Left lung (tissue), 10 donors: ENCODE measurements around the gene ASXL2. TPM values are rescaled to one million over a fixed set of nuclear protein-coding genes. Genes with fewer than 3 reads are reported as not detected.

Source experiments
- ATAC-seq: fragments of 200-7000 bp; cut with Tn5 transposase; one replicate; pipeline ENCODE4 v1.9.1; 2020; ENCODE audit warnings: moderate library complexity
- DNase-seq, 4 donors: peaks; one replicate each; pipeline ENCODE4 v3.0.0-alpha.2; 2013 to 2020
- H3K27ac ChIP-seq, 2 donors: fragments of 200-600 bp; sonication (generic) in 1 of 2; one replicate each; pipeline versions ENCODE4 v1.5.0 to v1.8.0; 2020 to 2021
- H3K27me3 ChIP-seq, 2 donors: fragments of 200-600 bp; sonication (generic) in 1 of 2; one replicate each; pipeline versions ENCODE4 v1.5.0 to v1.8.0; 2020 to 2021
- H3K36me3 ChIP-seq, 2 donors: fragments of 200-600 bp; sonication (generic) in 1 of 2; one replicate each; pipeline versions ENCODE4 v1.5.0 to v1.8.0; 2020 to 2021
- H3K4me1 ChIP-seq, 2 donors: fragments of 200-600 bp; one replicate each; pipeline ENCODE4 v1.8.0; 2021
- H3K4me3 ChIP-seq, 2 donors: fragments of 200-600 bp; sonication (generic) in 1 of 2; one replicate each; pipeline versions ENCODE4 v1.5.0 to v1.8.0; 2020 to 2021; ENCODE audit warnings: mild to moderate bottlenecking in 1 of 2
- H3K9me3 ChIP-seq, 2 donors: fragments of 200-600 bp; sonication (generic) in 1 of 2; one replicate each; pipeline versions ENCODE4 v1.5.0 to v1.8.0; 2020 to 2021
- CTCF ChIP-seq, 2 donors: fragments of 200-600 bp; sonication (generic) in 1 of 2; IDR thresholded peaks; one replicate each; pipeline versions ENCODE4 v1.5.0 to v1.8.0; 2021; ENCODE audit warnings: antibody characterized with exemption in 2 of 2
- intact Hi-C, 2 donors: fragments of 100-400 bp; cut with DNase I; formaldehyde crosslinking; loops; one replicate each; pipeline versions ENCODE4 v1.11.2 to v1.14.2; 2022
- polyA plus RNA-seq, 6 donors: library from polyadenylated mRNA; unstranded; fragments of 120-200 nt; gene quantifications; one replicate each; pipeline ENCODE4 v1.2.1, GENCODE V29; 2013; ENCODE audit not compliant: insufficient read length in 6 of 6
- total RNA-seq, 2 donors: library from RNA; stranded (reverse); fragmentation: NEBNext Ultra II Directional; extraction: Animal tissue kit (Norgen Biotek cat#: 25700); gene quantifications; one replicate each; pipeline ENCODE4 v1.2.1, GENCODE V29; 2021
- donor health status: DM: no; HTN: yes; CAD: no.
- donor health status: DM: no; HTN: no; CAD: no.

Gene ASXL2
- total and polyA plus RNA-seq, 8 donors, result 17.7 to 33.4 (median 19.4) TPM

DNA sequence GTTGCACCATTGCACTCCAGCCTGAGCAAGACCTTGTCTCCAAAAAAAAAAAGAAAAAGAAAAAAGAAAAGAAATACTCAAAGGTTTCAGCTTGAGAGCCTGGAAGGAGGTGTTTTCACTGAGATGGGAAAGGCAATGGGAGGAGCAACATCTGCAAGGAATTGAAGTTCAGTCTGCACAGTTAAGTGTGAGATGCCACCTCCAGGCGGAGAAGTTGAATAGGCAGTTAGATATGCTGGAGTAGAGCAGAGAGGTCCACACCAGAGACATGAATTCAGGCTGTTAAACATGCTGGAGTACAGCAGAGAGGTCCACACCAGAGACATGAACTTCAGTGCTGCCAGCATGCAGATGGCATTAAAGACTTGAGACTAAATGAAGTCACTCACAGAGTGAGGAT, 163.5 kb downstream of the ASXL2 start:
- DNase-seq, result no peak
- no peak for ATAC-seq
- intact Hi-C loops, result no loop called here
- Histone ChIP-seq H3K36me3 (no peaks in the 10 kb centered on the region), H3K4me3 (no peak overlapping the region), H3K27ac (no peak overlapping the region), H3K4me1 (peaks cover 0 to 3% of the 10 kb centered on the region in 2 donors), H3K27me3 (peaks cover 0 to 5% of the 10 kb centered on the region in 2 donors), H3K9me3 (no peaks in the 10 kb centered on the region)
- no peak for TF ChIP-seq CTCF (IDR thresholded peaks at IDR 0.05)

DNA sequence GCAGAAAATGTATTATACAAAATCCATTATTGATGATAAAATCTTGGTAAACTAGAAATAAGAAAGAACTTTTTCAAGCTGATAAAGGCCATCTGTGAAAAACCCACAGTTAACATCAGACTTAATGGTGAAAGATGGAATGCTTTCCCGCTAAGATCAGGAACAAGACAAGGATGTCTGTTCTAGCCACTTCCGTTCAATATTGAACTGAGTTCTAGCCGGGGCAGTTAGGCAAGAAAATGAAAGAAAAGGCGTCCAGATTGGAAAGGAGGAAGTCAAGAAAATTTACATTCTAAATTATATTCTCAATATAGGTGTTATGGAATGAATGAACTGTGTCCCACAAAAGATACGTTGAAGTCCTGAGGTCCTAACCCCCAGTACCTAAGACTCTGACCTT, 165.8 kb downstream of the ASXL2 start:
- peaks cover 0 to 5% of the 10 kb centered on the region in 2 donors for H3K27me3 ChIP-seq
- TF ChIP-seq CTCF (IDR thresholded peaks at IDR 0.05), result no peak
- no peak for ATAC-seq
- no peaks in the 10 kb centered on the region for H3K9me3 ChIP-seq
- intact Hi-C loops, result no loop called here
- no peak overlapping the region for H3K27ac ChIP-seq
- no peak overlapping the region for H3K4me3 ChIP-seq
- H3K36me3 ChIP-seq, result no peaks in the 10 kb centered on the region
- peaks cover 0 to 3% of the 10 kb centered on the region in 2 donors for H3K4me1 ChIP-seq
- no peak for DNase-seq

DNA sequence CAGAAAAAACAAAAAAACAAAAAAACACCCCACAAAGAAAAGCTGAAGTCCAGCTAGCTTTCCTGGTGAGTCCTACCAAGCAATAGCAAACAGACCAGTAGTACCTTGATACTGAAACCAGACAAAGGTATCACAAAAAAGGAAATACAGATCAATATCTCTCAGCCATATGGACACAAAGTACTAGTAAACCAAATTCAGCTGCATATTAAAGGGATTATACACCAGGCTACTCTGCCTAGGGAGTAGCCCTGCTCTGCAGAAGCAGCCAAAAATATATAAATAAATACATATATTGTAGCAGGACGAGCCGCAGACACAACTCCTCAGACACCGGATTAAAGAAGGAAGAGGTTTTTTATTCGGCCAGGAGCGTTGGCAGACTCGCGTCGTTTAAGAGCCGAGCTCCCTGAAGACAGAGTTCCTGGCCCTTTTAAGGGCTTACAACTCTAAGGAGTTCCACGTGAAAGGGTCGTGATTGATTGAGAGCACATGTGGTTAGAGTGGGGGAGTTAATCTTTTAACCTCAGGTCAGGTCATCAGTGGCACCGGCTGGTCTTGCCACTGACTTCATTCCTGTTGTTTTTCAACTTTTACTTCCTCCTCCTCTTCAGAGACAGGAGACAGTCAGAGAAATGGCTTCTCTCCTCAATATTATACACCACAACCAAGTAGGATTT, 166.5 kb downstream of the ASXL2 start:
- H3K27ac ChIP-seq, result no peak overlapping the region

DNA sequence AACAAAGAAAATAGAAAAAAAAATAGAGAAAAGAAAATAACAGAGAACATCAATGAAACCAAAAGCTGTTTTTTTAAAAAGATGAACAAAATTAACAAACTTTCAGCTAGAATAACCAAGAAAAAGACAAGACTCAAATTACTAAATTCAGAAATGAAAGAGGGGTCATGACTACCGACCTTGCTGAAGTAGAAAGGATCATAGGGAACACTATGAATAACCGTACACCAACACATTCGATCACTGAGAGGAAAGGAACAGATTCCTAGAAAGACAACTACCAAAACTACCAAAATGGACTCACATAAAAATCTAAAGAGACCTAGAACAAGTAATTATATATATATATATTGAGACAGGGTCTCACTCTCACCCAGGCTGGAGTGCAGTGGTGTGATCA, 167.5 kb downstream of the ASXL2 start:
- H3K27me3 ChIP-seq, result peaks cover 0 to 5% of the 10 kb centered on the region in 2 donors
- no peak for TF ChIP-seq CTCF (IDR thresholded peaks at IDR 0.05)
- DNase-seq (no peak), ATAC-seq (no peak)
- intact Hi-C loops, result no loop called here
- no peak overlapping the region for H3K4me3 ChIP-seq
- no peaks in the 10 kb centered on the region for H3K36me3 ChIP-seq
- H3K27ac ChIP-seq, result no peak overlapping the region
- no peaks in the 10 kb centered on the region for H3K9me3 ChIP-seq
- peaks cover 0 to 3% of the 10 kb centered on the region in 2 donors for H3K4me1 ChIP-seq

More for the DNA sequence above, 166.5 kb downstream of the ASXL2 start:
- TF ChIP-seq CTCF (IDR thresholded peaks at IDR 0.05), result no peak
- H3K9me3 ChIP-seq, result no peaks in the 10 kb centered on the region
- DNase-seq (no peak), ATAC-seq (peak; percentile 19)
- peak overlapping the region; percentile 3 to 28 for H3K4me3 ChIP-seq
- H3K27me3 ChIP-seq, result peaks cover 0 to 5% of the 10 kb centered on the region in 2 donors
- peaks cover 0 to 3% of the 10 kb centered on the region in 2 donors for H3K4me1 ChIP-seq
- intact Hi-C loops, result no loop called here
- H3K36me3 ChIP-seq, result no peaks in the 10 kb centered on the region

DNA sequence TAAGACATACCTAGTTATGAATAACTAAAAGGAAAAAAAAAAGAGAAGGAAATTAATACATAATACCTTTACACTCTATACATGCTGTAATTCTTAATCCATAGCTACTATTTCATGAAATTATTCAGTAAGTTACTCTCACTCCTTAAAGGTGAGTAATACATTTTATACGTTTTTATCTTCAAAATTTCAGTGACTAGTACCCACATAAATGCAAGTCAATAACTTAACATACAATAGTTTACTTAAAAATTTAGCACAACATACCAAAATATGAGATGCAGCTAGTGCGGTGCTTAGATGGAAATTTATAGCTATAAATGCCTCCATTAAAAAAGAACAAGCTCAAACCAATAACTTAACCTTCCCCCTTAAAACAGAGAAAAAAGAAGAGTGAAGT, 168.9 kb downstream of the ASXL2 start:
- H3K9me3 ChIP-seq, result no peaks in the 10 kb centered on the region
- ATAC-seq (no peak), DNase-seq (no peak)
- H3K4me1 ChIP-seq, result peaks cover 0 to 3% of the 10 kb centered on the region in 2 donors
- no peak overlapping the region for H3K4me3 ChIP-seq
- no peak for TF ChIP-seq CTCF (IDR thresholded peaks at IDR 0.05)
- no peak overlapping the region for H3K27ac ChIP-seq
- H3K27me3 ChIP-seq, result peaks cover 0 to 5% of the 10 kb centered on the region in 2 donors
- no peaks in the 10 kb centered on the region for H3K36me3 ChIP-seq
- intact Hi-C loops, result no loop called here
